ENCODE results near the gene VILL. TPM values are rescaled to one million over a fixed set of nuclear protein-coding genes. Genes with fewer than 3 reads are reported as not detected.
"Not testable (repeated sequence)": the region's sequence is repeated elsewhere in the genome, so short reads cannot be mapped to it uniquely, and the experiment has no call there.

VILL gene
- total RNA-seq, 1 donor from 2014 or later: 11.4 TPM

DNA sequence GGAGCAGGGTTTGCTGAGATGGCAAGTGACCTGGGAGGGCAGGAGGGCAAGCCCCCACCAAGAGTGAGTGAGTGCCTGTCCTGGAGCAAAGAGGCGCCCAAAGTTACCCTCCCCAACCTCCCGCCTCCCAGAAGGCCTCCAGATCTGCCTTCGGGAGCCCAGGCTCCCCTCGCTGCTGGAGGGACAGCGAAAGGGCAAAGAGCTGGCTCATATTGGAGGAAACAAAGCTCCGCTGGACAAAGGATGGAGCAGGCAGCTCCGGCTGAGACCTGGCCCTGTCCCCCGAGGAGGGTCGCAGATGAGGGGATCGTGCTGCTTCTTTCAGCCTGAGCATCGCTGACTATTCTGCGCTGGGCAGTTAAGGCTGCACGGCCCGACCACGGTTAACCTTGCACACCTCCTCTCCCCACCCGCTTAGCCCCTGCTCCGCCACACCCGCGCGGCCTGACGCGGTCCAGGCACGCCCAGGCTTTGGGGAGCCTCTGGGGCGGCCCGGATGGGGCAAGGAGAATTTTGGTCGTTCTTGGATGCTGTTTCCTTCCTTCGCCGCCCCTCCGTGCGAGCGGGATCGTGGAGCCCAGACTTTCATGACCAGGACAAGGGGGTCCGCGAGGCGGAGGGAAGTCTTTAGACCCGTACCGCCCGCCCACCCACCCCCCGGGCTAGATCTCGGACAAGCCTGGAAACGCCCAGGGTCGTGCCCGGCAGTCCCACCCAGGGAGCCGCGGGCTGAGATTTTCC, 38.2 kb downstream of the VILL start:
- H3K27me3 Mint-ChIP-seq: peaks cover 27% of the 10 kb centered on the region
- no peaks in the 10 kb centered on the region for H3K9me3 Mint-ChIP-seq
- DNase-seq: no peak
- H3K36me3 Mint-ChIP-seq (ENCODE audit: low read depth): no peaks in the 10 kb centered on the region
- peak overlapping the region; percentile 48 for H3K4me3 Mint-ChIP-seq
- peaks cover 35% of the 10 kb centered on the region for H3K4me1 Mint-ChIP-seq
- intact Hi-C loops (cut with micrococcal nuclease): loop anchor here (1.0 kb wide), 1 partner anchor 10 kb away; no protein-coding TSS in a partner anchor
- no peak overlapping the region for H3K27ac Mint-ChIP-seq

DNA sequence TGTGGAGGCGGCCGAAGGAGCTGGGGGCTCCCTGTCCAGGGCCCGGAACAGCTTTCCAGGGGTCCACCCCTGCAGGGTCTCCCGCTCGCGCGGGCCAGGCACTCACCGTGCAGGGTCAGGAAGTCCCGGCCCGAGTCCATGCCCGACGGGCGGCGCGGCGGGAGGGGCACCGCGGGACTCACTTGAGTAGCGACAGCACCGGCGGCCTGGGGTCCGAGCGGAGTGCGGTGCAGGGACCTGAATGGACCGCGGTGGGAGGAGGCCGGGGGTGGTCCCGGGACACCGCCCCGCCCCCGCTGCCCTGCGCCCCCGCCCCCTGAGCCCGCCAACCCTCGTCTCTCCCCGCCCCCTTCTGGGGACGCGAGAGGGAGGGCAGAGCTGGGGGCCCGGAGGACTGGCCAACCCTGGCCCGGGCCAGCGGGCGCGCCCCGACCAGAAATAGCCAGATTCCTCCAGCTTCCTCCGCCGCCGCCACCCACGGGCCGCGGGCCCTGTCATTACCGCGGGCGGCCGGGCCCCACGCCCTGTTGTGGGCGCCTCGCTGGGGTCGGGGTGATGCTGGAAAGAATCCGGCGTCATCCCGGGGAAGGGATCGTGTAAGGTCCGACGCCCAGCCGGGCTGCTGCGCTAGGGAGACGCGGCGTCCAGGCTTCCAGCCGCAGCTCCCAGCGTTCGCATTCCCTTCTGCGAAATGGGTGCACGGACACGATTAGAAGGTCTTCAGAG, 39.0 kb downstream of the VILL start, which contains the start of gene PLCD1:
Gene PLCD1 (minus strand): TSS at position 243 of the 726 bp plus-strand sequence. CDS start 103 bp downstream, at position 140.
- Mint-ChIP-seq H3K36me3 (ENCODE audit: low read depth) (no peaks in the 10 kb centered on the region), H3K4me3 (peak within 1 kb of the TSS; percentile 48), H3K27ac (no peak within 1 kb of the TSS), H3K27me3 (peaks cover 27% of the 10 kb centered on the region), H3K9me3 (no peaks in the 10 kb centered on the region), H3K4me1 (peaks cover 31% of the 10 kb centered on the region)
- intact Hi-C loops (cut with micrococcal nuclease): loop anchor here (1.0 kb wide), 1 partner anchor 9 kb away; no protein-coding TSS in a partner anchor
- DNase-seq: peak; percentile 83

DNA sequence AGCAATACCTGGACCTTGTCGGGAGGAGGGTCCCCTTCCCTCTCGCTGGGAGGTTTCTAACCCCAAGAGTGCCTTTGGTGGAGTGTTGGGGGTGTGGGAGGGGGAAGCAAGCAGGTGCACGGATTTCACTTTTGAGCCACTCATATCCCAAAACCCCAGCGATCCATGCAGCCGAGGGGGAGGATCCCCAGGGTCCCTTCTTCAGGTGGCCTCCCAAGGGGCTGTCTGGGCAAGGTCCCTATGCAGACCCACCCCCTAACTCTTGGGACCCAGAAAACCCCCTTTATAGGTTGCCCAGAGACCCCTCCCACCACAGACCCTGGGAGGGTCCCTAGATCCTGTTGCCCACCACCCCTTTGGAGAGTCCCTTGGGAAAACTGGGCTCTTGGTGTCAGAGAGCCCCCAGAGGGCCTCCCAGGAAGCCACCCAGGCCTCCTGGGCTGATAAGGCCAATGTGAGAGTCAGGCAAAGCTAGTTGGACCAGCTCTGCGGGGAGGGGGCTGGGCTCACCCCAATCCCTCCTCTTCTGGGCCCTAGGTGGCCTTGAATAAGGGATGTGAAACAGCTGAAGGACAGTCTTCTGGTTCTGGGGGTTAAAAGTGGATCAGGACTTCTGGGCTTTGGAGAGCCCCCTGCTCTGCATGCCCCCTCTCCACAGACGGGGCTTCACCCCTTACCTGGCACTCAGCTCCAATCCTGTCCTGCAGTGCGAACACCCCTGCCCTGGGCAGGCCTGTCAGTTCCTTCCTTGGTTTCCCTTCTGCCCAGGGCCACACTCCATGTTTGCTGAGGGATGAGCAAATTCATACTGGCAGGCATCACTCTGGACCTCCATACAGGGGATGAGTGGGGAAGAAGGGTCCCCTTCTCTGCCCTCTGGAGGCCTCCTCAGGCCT, 39.8 kb downstream of the VILL start:
- no peak for DNase-seq
- H3K4me3 Mint-ChIP-seq: peak overlapping the region; percentile 43
- peaks cover 23% of the 10 kb centered on the region for H3K4me1 Mint-ChIP-seq
- H3K27me3 Mint-ChIP-seq: peaks cover 27% of the 10 kb centered on the region
- H3K36me3 Mint-ChIP-seq (ENCODE audit: low read depth): no peaks in the 10 kb centered on the region
- intact Hi-C loops (cut with micrococcal nuclease): no loop called here
- H3K27ac Mint-ChIP-seq: peak overlapping the region; percentile 15
- H3K9me3 Mint-ChIP-seq: no peaks in the 10 kb centered on the region

DNA sequence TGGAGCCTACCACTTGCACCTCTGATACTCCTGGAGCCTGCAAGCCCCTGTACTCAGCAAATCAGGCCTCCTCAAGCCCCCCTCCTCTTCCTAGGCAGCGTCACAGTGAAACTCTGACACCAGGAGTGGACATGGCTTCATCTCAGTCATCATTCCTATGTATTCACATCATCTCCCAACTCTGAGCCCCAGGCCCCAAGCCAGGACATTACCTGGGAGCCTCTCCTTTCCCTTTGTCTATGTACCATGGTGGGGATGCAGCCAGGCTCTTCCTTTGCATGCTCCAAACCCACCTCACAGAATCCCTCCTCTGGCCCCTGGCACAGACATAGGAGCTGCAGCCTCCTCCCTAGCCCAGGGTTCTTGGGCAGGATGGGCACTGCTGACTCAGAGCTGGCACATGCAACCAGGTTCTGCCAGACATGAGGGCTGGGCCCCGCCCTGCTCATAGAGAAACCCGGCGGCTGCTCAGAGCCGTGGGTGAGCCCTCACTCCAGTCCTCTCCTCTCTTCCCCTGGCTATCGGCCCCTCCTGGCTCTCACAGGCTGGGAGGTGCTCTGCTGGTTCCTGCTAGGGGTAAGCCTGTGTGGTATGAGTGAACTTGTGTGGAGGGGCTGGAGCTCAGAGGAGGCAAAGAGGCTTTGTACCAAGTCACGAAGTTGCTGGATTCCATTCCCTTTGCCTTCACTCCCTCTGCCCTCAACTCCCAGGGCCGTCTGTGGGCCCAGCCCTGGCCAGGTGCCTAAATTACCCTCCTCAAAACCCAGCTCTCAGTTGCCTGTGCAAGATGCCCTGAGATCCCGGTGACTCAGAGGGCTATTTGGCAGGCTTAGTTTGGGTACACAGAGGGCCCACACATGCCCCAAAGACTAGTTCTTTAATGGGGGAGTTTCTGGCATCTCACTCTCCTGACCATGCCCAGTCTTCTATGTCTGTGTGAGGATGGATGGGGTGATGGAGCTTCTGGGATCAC, 40.7 kb downstream of the VILL start:
- Mint-ChIP-seq H3K4me1 (peaks cover 18% of the 10 kb centered on the region), H3K27me3 (peaks cover 27% of the 10 kb centered on the region), H3K4me3 (peak overlapping the region; percentile 28), H3K9me3 (no peaks in the 10 kb centered on the region), H3K27ac (peak overlapping the region; percentile 15), H3K36me3 (ENCODE audit: low read depth) (no peaks in the 10 kb centered on the region)
- intact Hi-C loops (cut with micrococcal nuclease): no loop called here
- DNase-seq: peak; percentile 68

DNA sequence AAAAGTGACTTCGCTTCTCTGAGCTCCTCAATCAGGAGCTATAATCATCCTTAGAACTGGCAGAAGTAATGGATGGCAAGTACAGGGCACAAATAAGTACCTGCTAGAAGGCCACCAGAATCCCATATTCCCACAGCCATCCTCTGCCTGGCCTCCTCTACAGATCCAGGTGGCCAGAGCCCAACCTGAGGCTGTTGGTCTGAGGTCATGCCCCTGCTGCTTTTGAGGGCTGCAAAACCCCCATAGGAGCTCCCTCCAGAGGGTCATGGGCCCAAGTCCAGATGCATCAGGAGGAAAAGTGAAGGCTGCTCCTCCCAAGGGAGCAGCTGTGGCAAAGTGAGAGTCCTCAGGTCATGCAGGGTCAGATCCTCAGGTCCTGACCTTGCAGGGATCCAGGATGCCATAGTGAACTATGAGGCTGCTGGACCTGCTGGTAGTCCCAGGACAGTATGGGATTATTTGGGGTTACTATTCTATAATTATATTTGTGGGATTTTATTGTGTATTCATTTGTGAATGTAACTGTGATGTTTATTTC, 41.8 kb downstream of the VILL start:
- H3K27me3 Mint-ChIP-seq: peaks cover 24% of the 10 kb centered on the region
- peaks cover 15% of the 10 kb centered on the region for H3K4me1 Mint-ChIP-seq
- DNase-seq: no peak
- H3K27ac Mint-ChIP-seq: no peak overlapping the region
- no peaks in the 10 kb centered on the region for H3K36me3 Mint-ChIP-seq (ENCODE audit: low read depth)
- H3K9me3 Mint-ChIP-seq: no peaks in the 10 kb centered on the region
- intact Hi-C loops (cut with micrococcal nuclease): no loop called here
- no peak overlapping the region for H3K4me3 Mint-ChIP-seq

DNA sequence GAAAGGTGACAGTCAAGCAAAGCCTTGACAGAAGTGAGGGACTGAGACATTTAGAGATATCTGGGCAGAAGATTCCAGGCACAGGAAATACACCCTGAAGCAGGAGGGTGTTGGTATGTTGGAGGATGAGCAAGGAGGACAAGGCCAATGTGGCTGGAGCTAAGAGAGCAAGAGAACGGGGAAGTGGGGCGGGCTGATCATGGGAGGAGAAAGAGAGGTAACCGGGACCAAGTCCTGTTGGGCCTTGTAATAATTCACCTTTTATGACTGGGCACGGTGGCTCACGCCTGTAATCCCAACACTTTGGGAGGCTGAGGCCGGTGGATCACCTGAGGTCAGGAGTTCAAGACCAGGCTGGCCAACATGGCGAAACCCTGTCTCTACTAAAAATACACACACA, 43.0 kb downstream of the VILL start:
- Mint-ChIP-seq H3K27me3 (peaks cover 12% of the 10 kb centered on the region), H3K4me1 (peaks cover 24% of the 10 kb centered on the region)
- H3K36me3 Mint-ChIP-seq (ENCODE audit: low read depth); H3K9me3 Mint-ChIP-seq; H3K4me3 Mint-ChIP-seq; H3K27ac Mint-ChIP-seq; intact Hi-C loops (cut with micrococcal nuclease); DNase-seq: not testable (repeated sequence)

DNA sequence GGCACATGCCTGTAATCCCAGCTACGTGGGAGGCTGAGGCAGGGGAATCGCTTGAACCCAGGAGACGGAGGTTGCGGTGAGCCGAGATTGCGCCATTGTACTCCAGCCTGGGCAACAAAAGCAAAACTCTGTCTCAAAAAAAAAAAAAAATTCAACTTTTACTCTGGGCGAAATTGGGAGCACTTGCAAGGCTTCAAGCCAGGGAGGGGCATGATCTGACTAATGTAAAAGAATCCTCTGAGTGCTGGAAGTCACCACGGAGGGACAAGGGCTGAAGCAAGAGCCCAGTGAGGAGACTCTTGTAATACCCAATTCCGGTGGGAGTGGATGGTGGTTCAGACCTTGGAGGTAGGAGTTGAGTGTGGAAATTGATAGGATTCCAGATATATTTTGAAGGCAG, 43.7 kb downstream of the VILL start:
- H3K9me3 Mint-ChIP-seq; intact Hi-C loops (cut with micrococcal nuclease); H3K36me3 Mint-ChIP-seq (ENCODE audit: low read depth); H3K4me3 Mint-ChIP-seq; H3K27ac Mint-ChIP-seq; DNase-seq: not testable (repeated sequence)
- H3K27me3 Mint-ChIP-seq: peaks cover 11% of the 10 kb centered on the region
- peaks cover 29% of the 10 kb centered on the region for H3K4me1 Mint-ChIP-seq

DNA sequence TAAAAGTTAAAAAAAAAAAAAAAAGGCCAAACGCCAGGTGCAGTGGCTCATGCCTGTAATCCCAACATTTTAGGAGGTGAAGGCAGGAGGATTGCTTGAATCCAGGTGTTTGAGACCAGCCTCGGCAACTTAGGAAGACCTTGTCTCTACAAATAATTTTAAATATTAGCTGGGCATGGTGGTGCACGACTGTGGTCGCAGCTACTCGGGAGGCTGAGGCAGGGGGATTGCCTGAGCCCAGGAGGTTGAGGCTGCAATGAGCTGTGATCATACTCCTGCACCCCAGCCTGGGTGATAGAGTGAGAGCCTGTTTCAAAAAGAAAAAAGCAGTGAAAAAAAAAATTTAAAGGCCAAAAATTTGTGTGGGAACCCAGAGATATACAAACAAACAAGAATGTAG, 45.7 kb downstream of the VILL start:
- Mint-ChIP-seq H3K36me3 (ENCODE audit: low read depth) (peaks cover 10% of the 10 kb centered on the region), H3K27me3 (peaks cover 6% of the 10 kb centered on the region), H3K4me1 (peaks cover 33% of the 10 kb centered on the region), H3K9me3 (peaks cover 8% of the 10 kb centered on the region), H3K4me3 (no peak overlapping the region), H3K27ac (no peak overlapping the region)
- DNase-seq: no peak
- intact Hi-C loops (cut with micrococcal nuclease): no loop called here

DNA sequence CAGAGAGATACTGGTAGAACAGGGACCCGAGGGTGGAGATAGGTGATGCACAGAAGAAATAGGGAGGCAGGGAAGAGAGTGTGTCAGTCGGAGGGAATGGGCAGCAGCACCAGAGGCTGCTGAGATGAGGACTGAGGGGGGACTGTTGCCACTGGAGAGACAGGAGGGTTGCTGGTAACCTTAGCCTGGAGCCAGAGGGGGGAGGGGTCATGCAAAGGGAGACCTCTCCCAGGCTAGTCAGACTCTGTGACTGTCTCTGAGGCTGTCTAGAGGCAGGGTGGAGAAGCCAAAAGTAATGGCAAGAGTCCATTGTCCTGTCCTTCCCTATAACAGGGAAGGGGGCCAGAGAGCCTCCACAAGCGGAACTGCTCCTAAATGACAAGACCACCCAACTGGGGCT, 46.3 kb downstream of the VILL start:
- H3K36me3 Mint-ChIP-seq (ENCODE audit: low read depth): peaks cover 10% of the 10 kb centered on the region

DNA sequence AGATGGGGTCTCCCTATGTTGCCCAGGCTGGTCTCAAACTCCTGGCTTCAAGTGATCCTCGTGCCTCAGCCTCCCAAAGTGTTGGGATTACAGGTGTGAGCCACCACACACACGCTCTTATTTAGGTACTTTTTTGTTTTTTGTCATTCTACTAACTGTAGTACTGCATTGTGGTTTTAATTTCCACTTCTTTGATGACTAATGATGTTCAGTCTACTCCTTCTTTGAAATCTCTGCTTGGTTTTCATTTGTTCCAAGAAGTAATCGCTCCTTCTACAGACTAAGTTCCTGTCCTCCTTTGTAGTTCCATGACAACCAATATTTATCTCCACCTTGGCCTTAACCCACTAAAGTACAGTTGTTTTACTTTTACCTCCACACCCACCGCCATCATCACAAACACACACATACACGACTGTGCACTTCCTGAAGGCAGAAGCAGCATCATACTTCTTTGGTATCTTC, 47.9 kb downstream of the VILL start:
- peaks cover 28% of the 10 kb centered on the region for H3K4me1 Mint-ChIP-seq
- intact Hi-C loops (cut with micrococcal nuclease): loop anchor here (1.0 to 2.0 kb wide), 3 partner anchors 9 to 126 kb away; partner anchors contain the start of genes OXSR1 and PLCD1
- DNase-seq: peak; percentile 83
- peaks cover 2% of the 10 kb centered on the region for H3K27me3 Mint-ChIP-seq
- peaks cover 8% of the 10 kb centered on the region for H3K9me3 Mint-ChIP-seq
- H3K27ac Mint-ChIP-seq: peak overlapping the region; percentile 89
- peak overlapping the region; percentile 59 for H3K4me3 Mint-ChIP-seq
- peaks cover 10% of the 10 kb centered on the region for H3K36me3 Mint-ChIP-seq (ENCODE audit: low read depth)

More for the DNA sequence above, 46.3 kb downstream of the VILL start:
- intact Hi-C loops (cut with micrococcal nuclease): no loop called here
- H3K9me3 Mint-ChIP-seq: peaks cover 8% of the 10 kb centered on the region
- H3K4me3 Mint-ChIP-seq: no peak overlapping the region
- H3K27me3 Mint-ChIP-seq: peaks cover 2% of the 10 kb centered on the region
- no peak overlapping the region for H3K27ac Mint-ChIP-seq
- no peak for DNase-seq
- H3K4me1 Mint-ChIP-seq: peaks cover 30% of the 10 kb centered on the region

DNA sequence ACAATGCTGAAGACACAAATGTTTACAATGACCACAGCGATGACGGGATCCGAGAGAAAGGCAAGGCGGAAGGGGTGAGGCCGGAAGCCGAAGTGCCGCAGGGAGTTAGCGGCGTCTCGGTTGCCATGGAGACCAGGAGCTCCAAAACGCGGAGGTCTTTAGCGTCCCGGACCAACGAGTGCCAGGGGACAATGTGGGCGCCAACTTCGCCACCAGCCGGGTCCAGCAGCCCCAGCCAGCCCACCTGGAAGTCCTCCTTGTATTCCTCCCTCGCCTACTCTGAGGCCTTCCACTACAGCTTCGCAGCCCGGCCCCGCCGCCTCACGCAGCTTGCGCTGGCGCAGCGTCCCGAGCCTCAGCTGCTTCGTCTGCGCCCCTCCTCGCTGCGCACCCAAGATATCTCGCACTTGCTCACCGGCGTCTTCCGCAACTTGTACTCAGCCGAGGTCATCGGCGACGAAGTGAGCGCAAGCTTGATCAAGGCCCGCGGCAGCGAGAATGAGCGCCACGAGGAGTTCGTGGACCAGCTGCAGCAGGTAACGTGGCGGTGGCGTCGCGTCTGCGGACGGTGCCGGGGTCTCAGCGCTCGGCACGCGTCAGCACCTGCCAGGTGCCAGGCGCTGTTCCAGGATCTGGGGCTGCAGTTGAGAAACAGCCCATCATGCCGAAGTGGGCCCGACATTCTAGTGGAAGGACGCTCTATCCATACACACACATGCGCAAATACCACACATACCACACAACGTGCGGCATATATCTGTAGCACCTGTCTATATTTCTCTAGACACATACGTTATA, 48.7 kb downstream of the VILL start, which contains the start of gene DLEC1:
Gene DLEC1 (plus strand): TSS at position 108 of the 798 bp plus-strand sequence. CDS start 18 bp downstream, at position 126.
- intact Hi-C loops (cut with micrococcal nuclease): loop anchor here (2.0 kb wide), 2 partner anchors 44 to 126 kb away; partner anchors contain the start of gene OXSR1
- Mint-ChIP-seq H3K9me3 (peaks cover 8% of the 10 kb centered on the region), H3K4me1 (peaks cover 28% of the 10 kb centered on the region), H3K36me3 (ENCODE audit: low read depth) (peaks cover 10% of the 10 kb centered on the region), H3K27ac (peak within 1 kb of the TSS; percentile 89), H3K4me3 (peak within 1 kb of the TSS; percentile 59), H3K27me3 (peaks cover 2% of the 10 kb centered on the region)
- DNase-seq: peak; percentile 96
